ENCODE results near the gene ANKRD34C.
"Not testable (repeated sequence)": the region's sequence is repeated elsewhere in the genome, so short reads cannot be mapped to it uniquely, and the experiment has no call there.

The ANKRD34C gene

DNA sequence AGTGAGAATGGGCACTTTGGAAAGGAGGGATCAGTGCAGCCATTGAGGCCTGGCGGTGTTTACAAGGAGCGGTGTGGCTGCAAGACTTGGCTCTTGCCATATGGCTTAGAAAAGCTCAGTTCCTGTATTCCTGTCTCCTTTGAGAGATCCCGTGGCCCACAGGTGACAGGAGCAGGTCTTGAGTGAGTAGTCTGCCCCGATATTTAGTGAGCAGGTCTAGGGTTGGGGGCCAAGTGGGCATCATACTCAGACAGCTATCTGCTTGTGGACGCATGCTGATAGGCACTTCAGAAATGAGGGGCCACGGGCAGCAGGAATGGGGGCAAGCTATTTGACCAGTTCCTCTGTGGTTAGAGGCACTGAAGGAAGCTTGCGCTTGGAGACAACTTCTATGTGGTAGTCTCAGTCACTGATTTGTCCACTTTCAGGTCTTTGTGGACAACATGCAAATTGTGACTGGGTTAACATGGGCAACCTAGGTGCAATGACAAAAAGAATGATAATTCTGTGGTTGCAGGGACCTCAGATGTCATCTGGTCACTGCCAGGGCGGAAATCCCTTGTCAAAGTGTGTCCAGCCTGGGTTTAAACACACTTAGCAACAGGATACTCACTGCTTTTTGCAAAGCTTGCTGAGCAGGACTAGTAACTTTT, 29.5 kb downstream of the ANKRD34C start:
- no peak for DNase-seq

DNA sequence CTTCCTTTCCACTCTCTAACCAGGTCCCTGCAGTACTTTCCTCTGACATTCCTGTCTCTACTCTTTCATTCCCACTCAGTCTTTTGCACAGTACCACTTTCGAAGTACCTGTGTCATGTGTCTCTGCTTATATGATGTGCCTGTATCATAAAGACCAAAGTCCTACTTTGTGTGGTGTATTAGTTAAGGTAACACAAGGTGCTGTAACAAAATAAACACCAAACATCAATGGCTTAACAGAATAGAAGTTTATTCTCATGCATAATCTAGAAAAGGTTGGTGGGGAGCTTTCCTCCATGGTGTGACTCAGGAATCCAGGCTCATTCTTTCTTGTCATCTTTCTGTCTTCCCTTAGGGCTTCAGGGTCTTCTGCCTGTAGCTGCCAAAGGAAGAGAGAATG, 31.7 kb downstream of the ANKRD34C start:
- DNase-seq = no peak

GRCh38 chr15:79314811-79315210, 32.3 kb downstream of the ANKRD34C start:
- DNase-seq = no peak

DNA sequence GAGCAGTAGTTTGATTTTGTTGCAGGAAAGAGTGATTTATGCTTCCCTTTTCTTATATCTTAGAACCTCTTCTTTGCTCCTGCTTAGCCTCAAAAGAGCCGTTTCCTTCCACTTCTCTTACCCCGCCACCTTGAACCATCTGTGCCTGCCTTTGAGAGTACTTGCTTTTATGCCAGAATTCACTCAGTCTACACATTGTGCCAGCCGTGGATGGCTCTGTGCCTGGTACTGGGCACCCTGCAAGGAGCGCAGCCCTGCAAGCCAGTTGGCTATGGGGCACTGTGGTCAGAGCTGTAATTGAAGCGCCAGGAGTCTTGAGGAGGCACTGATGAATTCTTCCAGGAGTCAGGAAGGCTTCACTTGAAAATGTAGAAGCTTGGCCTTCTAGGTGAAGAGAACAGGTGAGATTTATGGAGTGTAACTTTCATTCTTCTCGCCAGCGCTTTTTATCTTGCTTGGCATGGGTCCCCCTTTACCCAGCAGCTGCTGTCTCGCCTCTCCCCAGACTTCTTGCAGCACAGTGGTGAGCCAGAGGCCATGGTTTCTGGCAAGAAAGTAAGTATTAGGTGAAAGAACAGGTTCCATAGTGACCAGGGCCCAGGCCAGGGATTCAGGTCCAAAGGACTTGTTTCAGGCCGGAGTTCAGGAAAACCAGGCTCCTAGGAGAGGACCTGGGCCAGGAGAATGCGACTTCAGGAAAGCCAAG, 33.3 kb downstream of the ANKRD34C start:
- no peak for DNase-seq

DNA sequence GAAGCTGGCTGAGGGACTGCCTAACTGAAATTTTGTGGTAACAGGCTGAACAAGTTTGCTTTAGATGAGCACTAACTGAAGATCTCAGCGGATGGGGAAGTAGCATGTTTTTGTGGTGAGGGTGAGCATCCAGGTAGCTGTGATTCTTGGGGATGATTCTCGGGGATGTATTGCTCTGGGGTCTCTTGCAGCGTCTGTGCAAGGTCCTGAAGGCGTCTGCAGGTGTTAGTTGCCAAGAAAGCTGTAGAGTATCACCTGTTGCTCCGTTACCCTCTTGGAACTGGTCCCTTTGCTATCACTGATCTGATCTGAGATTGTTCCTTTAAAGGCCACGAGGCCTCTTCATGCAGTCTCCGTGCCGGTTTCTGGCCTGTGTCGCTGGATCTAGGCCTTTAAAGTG, 34.3 kb downstream of the ANKRD34C start:
- DNase-seq = no peak

- not testable (repeated sequence) for DNase-seq
Measured at GRCh38 chr15:79319973-79320372, 37.5 kb downstream of the ANKRD34C start.

GRCh38 chr15:79321876-79322275, 39.4 kb downstream of the ANKRD34C start:
- no peak for DNase-seq

- DNase-seq = no peak
Measured at GRCh38 chr15:79322306-79322705, 39.8 kb downstream of the ANKRD34C start.

DNA sequence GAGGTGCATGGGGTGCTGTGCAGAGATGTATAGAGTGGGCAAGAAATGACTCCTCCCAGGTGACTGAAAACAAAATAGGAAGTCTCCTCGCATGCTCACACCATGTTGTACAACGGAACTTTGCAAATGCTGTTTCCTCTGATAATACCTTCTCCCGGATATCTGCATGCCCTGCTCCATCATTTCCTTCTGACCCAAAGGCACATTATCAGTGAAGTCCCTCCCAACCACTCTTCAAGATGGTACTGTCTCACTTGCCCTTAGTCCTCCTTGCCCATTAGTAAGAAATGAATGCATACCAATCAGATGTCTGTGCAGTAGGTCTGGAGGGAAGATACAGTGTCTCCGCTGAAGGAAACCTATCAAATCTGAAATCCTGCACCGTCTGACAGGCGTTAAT, 40.4 kb downstream of the ANKRD34C start:
- no peak for DNase-seq

GRCh38 chr15:79329171-79329611, 46.7 kb downstream of the ANKRD34C start:
- no peak for DNase-seq

Measured in activated naive CD4-positive, alpha-beta T cell treated with anti-CD3 and anti-CD28 coated beads, Interleukin-2, amount 50 U/mL, for 16 hours (primary cell).